Activated gamma-delta T cell treated with Interleukin-2 at 50 U/mL for 16 hours (primary cell): ENCODE data around the gene SLC39A8.
"Not testable (repeated sequence)": the region's sequence is repeated elsewhere in the genome, so short reads cannot be mapped to it uniquely, and the experiment has no call there.

Source experiments
- DNase-seq: peaks from one replicate; pipeline ENCODE4 v3.0.0-alpha.2; 2020

SLC39A8 gene

DNA sequence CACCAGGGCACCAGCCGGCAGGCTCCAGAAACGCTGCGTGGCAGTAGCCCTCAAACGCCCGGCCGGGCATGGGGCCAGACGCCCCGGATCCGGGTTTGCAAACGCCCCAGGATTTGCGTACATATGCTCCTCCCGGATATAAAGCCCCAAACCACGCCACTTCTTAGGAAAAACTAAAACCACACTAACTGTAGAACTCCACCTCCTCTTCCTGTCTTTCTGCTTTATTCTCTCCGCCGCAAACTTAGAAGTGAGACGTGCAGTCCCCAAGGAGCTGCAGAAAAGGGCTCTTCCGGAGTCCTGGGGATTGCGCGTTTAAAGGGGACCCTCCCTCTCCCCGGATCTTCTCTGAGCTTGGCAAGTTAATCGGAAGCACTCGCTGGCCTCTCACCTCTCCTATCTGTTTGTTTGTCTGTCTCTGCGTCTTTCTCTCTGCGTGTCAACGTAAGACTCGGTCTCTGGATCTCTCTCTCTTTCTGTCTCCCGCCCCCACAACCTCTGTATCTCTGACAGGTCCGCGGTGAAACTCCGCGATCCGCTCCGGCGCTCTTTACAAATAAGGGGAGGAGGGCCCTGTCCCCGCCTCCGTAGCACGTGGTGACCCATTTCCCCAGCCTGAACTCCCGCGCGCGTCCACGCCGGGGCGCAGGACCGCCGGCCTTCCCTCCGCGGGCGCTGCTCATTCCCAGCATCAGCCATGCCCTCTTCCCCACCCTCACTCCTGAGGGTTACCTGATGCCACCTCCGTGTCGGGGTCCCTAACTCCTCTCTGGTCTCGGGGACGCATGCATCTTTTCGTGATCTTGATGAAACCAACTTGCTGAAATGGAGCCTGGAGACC lies at the start of gene SLC39A8:
Gene SLC39A8, minus strand, starts transcription at position 529 of the 841 bp plus-strand sequence. CDS start 820 bp downstream, outside the sequence.
- peak; percentile 80 for DNase-seq

DNA sequence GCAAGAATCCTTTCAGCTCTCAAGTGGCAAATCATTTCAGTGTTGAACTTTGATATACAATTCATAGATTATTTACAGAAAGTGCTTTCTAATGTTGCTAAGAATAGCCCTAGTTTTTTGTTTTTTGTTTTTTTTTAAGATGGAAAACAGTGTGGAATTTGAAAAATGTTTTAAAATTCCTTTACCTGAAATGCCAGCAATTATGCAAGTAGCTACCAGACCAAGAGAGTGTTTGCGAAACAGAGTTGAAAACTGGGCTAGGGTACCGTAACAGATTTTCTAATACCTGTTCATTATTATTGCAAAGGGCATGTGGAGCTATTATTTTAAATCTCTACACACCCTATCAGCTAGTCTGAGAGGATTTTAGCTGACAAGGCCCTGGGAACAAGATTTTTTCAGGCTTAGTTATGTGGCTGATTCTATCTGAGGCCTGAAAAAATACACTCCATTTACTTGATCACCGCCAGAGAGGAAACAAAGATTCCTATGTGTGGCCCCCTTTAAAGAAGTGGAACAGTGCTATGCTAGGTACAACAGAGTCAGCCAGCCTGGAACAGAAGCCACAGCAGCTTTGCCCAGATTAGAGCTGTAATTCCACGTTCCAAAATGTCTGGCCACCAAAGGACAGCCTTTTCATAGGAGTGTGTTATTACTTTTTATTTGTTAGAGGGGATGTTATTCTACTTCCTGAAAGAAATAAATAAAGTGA lies 46.9 kb upstream of the SLC39A8 start:
- DNase-seq: no peak

DNA sequence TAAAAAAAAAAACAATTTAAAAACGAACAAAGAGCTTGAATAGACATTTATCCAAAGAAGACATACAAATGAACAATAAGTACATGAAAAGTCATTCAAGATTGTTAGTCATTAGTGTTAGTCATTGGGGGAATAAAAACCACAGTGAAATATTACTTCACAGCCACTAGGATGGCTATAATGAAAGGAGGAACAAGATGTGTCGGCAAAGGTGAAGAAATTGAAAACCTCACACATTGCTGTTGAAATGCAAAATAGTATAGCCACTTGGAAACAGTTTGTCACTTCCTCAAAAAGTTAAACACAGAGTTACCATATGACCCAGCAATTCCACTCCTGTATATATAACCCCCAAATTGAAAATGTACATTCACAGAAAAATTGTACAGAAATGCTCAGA lies 45.2 kb upstream of the SLC39A8 start:
- no peak for DNase-seq

DNA sequence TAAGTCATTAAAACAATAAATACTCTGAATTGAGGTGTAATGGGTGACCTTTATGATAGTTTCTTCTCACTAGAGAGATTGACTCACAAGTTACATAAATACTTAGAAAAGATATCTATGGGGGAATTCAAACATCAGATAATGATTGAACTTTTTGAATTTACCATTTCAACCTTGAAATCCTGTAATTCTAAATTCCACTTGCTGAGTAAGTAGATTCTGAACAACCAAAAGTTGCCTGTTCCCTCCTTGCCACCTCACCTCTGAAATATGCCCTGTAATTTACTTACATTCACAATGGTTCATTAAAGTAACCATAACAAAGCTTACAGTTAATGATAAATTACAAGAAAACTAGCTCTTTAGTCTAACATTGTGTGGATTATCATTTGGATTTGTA lies 43.3 kb upstream of the SLC39A8 start:
- no peak for DNase-seq

DNA sequence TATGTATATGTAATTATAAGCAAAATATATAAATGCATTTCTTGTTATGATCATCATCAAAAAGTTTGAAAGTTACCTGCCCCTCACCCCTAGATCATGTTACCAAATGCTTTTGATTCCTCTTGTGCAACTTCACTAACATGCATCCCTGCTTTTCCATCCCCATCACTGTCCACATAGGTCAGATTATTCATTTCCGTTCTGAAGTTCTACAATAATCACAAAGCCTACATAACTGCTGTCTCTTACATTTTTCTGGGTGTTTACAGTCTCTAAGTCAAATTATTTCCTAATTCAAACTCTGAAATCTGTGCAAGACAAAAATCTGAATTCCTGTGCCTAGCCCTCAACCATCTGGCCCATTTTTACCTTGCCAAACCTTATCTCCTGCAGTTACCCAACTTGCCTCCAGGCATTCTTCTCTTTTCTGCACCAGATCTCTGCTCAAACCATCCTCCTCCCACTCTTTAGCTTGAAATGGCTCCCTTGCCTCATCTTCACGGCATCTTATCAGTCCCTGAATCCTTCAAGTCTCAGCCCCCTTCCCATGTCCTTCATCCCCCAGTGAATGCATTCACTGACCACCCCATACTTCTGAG lies 42.4 kb upstream of the SLC39A8 start:
- DNase-seq: no peak

DNA sequence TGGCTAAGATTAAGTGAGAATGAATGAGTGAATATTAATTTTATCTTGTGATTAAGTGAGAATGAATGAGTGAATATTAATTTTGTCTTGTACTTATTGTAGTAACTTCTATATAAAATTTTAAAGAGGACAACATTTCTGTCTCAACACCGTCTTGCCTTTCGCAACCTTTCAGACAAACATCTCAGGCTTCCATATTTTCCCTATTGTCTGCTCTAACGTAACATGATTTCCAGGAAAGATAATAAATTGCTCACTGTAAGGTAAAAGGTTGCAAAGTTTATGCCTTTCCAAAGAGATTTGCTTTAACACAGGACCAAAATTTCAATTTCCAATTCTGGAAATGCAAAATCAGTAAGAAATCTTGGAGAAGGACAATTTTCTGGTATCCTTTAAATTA lies 41.7 kb upstream of the SLC39A8 start:
- DNase-seq: no peak

DNA sequence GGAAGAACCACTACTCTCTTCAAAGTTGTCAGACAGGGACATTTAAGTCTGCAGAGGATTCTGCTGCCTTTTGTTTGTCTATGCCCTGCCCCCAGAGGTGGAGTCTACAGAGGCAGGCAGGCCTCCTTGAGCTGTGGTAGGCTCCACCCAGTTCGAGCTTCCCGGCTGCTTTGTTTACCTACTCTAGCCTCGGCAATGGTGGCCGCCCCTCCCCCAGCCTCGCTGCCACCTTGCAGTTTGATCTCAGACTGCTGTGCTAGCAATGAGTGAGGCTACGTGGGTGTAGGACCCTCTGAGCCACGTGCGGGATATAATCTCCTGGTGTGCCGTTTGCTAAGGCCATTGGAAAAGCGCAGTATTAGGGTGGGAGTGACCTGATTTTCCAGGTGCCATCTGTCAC lies 35.0 kb upstream of the SLC39A8 start:
- DNase-seq: not testable (repeated sequence)

DNA sequence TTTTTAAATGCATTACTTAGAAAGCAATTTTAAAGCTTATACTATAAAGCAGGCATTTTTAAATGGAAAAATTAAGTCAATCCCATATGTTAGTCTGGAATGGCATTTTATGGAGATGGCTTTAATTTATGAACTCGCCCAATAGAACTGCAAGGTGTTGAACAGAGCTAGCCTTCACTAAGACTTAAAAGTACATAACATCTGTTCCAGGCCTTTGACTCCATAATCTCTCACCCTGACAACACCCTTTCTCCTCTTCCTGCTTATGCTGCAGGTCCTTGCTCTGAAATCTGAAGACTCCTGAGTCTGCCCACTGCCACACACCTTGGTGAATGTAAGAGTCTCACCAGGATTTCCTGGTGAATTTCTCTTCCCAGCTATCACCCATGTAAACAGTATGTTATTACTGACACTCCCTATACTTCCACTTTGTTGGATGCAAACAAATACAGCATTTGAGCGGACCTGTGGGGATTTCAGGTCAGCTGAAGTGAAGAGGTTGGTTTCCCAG lies 17.7 kb upstream of the SLC39A8 start:
- DNase-seq: no peak

DNA sequence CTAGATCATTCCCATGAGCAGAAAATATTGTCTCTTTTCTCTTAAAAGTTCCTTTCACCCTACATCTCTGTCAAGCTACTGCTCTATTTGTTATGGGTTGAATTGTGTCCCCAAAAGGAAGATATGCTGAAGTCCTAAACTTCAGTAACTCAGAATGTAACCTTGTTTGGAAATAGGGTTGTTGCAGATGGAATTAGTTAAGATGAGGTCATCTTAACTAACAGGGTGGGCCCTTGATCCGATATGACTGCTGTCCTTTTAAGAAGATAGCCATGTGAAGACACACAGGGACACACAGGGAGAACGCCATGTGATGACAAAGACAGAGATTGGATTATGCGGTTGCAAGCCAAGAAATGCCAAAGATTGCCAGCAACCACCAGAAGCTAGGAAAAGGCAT lies 12.8 kb upstream of the SLC39A8 start:
- DNase-seq: no peak

DNA sequence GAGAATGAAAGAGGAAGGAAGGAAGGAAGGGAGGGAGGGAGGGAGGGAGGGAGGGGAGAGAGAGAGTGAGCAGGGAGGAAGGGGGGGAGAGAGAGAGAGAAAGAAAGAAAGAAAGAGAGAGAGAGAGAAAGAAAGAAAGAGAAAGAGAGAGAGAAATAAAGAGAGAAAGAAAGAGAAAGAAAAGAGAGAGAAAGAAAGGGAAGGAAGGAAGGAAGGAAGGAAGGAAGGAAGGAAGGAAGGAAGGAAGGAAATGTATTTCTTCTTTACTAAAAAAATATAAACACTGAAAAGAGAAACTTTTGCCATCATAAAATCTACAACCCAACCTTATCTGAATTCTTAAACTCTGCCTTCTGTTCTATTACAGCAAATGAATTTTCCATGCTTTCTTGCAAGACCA lies 12.4 kb upstream of the SLC39A8 start:
- DNase-seq: not testable (repeated sequence)

DNA sequence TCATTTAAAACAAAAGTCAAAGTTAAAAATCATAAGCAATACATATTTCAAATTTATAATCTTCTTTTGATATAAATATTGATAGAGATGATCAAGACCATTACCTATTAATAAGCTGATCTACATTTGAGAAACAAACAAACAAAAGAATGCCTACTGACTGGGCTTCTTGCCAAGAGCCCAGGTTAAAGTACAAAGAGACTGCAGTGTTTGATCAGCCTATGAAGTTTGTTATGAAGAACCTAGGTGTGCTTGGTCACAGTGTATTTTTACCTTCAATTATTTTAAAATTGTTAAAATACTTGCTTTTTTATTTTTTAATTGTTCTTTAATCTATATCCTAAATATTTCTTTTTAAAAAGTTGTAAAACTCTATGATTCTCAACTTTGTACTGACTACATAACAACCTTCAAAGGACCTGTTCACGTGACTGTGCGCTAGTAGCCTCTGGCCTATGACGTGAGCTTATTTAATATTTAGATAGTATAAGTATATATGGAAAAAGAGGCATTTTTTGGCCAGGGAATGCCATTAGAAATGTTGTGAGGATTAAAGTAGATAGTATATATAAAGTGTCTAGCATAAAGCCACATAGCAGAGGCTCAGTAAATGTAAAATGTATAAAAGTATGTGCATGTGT lies 11.4 kb upstream of the SLC39A8 start:
- DNase-seq: no peak

DNA sequence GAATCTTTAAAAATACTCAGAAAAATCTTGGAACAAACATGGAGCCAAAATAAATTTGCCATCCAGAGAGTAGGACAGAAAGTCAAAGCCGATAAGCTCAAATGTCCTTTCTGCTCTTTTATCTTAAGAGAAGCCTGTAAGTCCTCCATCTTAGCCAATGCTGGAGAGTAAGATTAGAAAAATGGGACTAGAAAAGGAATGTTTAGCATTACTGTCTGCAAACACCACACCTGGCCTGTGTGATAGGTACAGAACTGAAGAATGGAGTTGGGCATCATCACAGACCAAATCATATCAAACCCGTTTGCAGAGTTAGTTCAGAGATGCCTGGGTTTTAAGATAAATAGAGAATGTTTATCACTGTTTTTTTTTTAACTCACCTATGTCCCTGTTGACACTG lies 10.5 kb upstream of the SLC39A8 start:
- DNase-seq: no peak

DNA sequence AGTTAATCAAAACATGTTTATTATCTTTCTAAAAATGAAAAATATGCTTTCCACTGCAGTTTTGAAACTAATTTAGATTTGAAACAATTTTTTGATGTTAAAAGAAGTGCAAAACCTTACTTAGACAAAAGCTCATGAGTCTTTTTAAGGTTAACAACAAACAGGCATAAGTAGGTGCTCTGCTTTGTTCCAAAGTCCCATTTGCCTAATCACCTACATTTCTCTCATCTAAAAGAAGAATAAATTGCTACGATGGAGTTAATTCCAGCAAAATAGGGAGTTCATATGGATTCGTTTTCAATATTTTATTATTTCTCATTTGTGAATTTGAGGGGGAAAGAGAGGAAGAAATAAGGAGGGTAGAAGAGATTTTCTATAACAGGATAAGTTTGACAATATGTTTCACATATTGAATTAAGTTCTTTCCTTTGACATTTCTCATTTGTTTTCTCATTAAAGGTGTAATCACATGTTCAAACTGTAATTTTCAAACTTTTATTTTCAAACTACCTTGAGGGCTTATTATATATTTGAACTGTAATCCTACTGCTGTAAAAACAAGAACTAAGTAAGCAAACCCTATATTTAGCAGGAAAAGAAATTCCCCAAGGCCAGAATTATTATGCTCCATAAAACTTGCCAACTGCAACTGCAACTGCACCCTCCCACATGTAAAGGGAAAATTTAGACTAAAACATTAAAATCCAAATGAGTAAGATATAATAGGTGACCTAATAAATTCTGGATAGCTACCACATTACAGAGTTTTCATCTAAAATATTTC lies 9.6 kb upstream of the SLC39A8 start:
- no peak for DNase-seq

DNA sequence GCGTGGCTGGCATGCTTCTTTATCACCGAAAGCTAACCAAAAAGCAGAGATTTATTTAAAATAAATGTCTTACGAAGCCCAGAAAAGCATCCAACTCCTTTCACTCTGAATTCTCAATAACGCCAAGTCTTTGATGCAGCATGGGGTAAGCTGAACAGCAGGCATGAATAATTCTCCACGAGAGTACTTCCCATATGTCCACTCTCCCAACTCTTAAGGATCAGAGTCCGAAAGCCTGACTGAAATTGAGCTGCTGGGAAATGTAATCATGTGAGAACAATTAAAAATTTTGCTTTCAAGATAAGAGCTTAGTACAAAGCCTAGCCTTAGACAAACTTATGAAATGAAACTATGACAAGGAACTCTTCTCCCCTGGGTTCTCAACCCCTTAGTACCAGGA lies 7.5 kb upstream of the SLC39A8 start:
- DNase-seq: no peak

DNA sequence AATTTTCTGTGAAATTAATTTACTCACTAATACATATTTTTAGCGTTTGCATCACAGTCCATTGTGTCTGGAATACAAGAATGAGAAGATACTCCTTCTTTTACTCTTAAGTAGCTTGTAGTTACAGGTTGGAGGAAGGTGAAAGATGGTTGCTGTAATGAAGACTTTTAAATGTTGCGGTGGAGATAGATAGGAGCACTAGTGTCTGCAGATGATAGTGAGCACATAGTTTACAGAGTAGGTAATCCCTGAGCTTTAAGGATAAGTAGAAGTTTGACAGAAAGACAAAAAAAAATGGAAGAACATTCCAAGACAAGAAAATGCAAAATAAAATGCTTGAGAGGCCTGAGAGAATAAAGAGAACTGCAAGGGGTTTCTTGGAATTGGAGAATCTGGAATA lies 5.4 kb upstream of the SLC39A8 start:
- no peak for DNase-seq

DNA sequence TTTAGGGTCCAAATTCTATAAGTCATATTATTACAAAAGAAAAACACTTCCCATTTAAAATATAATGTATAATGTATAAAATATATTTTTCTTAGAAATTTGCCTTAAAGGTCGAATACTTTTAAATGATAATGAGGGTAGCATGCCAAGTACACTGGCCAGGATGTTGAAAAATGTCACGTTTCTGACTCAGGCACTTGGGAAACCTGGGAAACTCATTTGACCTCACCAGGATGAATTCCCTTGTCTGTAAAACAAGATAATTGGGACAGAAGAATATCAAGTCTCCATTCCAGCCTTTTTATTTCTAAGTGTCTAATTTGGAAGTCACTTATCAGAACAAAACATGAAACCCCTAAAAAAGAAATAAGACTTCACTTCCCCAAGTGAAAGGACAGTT lies 3.4 kb upstream of the SLC39A8 start:
- no peak for DNase-seq

DNA sequence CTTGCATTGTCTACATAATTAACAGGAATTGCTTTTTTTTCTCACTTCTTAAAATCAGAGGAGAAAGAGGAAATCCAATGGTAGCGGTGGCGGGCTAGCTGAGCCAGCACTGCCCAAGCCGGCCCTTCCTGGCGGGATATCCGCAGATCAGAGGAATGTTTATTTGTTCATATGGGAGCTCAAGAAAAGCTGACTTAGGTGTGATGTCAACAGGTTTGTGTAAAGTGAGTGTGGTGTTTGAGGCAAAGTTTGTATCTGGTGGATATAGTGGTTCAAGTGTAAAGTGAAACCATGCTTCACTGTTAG lies 466 bp upstream of the SLC39A8 start:
- DNase-seq: no peak

DNA sequence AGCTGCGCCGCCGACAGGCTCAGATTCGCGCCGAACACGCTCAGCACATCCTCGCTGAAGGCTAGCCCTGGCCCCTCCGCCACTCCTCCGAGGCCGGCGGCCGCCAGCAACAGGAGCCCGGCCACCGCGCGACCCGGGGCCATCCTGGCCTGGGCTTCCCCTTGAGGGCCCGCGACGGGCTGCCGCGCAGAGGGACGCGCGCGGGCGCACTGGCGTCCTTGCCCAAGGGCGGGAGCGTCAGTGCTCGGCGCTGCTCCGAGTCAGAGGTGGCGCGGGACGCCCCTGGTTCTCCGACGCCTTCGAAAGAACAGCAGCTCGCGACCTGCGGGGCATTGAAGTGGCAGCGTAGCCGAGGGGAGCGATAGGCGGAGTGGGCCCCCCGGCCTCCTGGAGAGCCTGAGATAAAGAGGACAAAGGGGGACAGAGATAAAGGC lies 745 bp downstream of the SLC39A8 start:
- peak; percentile 56 for DNase-seq

DNA sequence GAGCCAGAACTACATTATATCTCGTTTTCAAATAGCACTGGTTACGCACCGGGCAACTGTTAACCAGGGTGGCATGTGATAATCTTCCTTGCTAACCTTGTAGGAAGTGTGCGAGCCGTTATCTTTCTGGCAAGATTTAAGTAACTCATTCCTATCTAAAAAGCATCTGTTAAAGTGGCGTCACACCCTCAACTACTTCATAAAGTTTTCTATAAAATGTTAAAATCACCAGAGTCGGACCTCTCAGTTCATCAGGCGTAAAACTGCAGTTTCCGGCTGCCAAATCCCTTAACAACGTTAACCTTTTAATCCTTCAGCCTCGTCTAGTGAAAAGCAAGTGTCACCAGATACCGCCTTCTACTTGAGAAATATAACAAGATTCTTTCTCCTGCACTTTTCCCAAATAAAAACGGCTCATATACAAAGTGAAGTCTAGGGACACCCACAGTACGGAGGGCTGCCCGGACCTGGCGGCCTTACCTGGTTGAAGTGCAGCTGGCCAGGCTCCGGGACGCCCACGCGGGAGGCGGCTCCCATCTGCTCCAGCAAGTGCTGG lies 1.2 kb downstream of the SLC39A8 start:
- no peak for DNase-seq

DNA sequence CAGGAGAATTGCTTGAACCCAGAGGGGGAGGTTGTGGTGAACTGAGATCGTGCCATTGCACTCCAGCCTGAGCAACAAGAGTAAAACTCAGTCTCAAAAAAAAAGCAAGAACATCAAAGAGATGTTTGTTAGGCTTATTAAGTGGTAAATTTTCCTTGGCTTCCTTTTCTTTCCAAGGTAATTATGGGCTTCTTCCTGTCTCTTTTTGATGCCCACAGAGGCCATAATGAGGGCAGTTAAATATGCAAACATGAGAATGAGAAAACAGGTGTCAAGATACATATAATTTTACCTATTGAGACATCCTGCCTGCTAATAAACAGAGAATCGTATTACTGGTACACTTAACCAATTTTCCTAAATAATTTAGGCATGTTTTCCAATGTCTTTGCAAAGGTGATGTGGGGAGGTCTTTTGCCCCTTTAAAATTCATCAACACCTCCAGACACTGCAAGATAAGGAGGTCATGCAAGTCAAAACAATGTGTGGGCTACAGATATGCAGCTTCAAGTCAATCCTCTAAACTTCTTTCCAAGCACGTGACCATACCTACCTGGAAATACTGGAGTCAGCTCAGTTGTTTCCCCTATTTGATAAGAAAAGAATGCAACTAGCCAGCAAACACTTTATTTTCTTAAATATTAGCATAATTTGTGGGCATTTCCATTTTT lies 2.7 kb downstream of the SLC39A8 start:
- no peak for DNase-seq

DNA sequence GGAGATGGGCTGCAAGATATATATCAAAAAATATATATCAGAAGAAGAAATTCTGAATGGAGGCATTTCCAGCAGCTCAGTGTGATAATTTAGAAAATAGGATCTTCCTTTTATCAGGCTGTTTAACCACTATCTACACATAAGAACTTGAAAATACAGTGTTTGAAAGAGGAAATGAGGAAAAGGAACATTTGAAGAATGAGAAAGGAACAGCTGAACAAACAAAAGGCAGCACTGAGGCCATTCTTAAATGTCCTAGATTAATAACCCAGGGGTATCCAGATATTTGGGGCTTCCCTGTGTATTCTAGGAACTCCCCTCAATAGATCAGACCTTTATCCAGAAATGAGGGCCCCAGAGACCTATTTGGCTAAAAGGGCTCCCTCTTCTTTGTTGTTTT lies 4.1 kb downstream of the SLC39A8 start:
- DNase-seq: no peak

DNA sequence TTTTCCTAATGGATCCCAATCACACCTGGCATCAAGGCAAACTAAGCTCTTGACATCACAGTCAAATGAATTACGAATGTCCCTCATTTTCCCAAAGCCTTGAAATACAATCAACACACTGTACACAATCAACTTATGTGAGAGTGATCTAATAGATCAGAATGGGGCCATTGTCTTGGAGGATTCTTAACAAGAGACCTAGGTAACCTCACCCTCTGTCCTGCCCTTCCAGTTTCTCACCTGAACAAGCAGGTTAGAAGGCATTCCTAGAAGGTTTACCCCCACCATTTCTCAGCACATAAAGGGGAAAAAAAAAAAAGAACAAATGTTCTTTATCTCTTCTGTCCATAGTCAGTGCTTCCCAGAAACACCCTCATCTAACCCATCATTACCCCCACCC lies 6.3 kb downstream of the SLC39A8 start:
- DNase-seq: no peak
